GM10248 (cell line): ENCODE data around the gene PDCD11.
"Not testable (repeated sequence)": the region's sequence is repeated elsewhere in the genome, so short reads cannot be mapped to it uniquely, and the experiment has no call there.

Experiments
- CTCF ChIA-PET: fragments of 300-600 bp; sonication (Branson Sonifier 250); formaldehyde crosslinking; extraction: SDS; loops from one replicate; lab custom pipeline; 2021; ENCODE audit warnings: antibody characterized with exemption; lab: Yijun Ruan, JAX
- POLR2A ChIA-PET: fragments of 350-650 bp; sonication (Branson Sonifier 250); formaldehyde crosslinking; extraction: SDS; loops from one replicate; lab custom pipeline; 2020; ENCODE audit warnings: antibody characterized with exemption; lab: Yijun Ruan, JAX
- DNase-seq: peaks from one replicate; pipeline ENCODE4 v3.0.0; 2012; ENCODE audit errors: extremely low spot score
- CTCF ChIP-seq: IDR thresholded peaks from 2 replicates; pipeline ENCODE4 v1.5.1; 2012; ENCODE audit warnings: mild to moderate bottlenecking, low read depth; ENCODE audit errors: extremely low read depth, missing control alignments, control extremely low read depth

The PDCD11 gene

GRCh38 chr10:103476046-103476768 lies 79.8 kb downstream of the PDCD11 start:
- DNase-seq = peak; percentile 75
- TF ChIP-seq CTCF = peak; percentile 66
- ChIA-PET CTCF (interaction anchor here (0.7 to 8.4 kb wide), 22 partner anchors 9 to 210 kb away, joined by 3 to 95 read pairs (median 6); partner anchors contain the start of genes CALHM2 and NEURL1), POLR2A (interaction anchor here (0.6 kb wide), 2 partner anchors 467 to 707 kb away, joined by 4 to 5 read pairs; no protein-coding TSS in a partner anchor)

- no peak for DNase-seq
- no peak for TF ChIP-seq CTCF
- POLR2A ChIA-PET = no interaction called here
- CTCF ChIA-PET = interaction anchor here (0.7 to 8.4 kb wide), 3 partner anchors 9 to 86 kb away, joined by 3 to 95 read pairs (median 4); no protein-coding TSS in a partner anchor
These were observed 82.2 kb downstream of the PDCD11 start for GRCh38 chr10:103478671-103479070.

- ChIA-PET POLR2A (no interaction called here), CTCF (interaction anchor here (0.7 to 8.4 kb wide), 3 partner anchors 9 to 85 kb away, joined by 3 to 95 read pairs (median 4); no protein-coding TSS in a partner anchor)
- no peak for TF ChIP-seq CTCF
- DNase-seq = no peak
These were observed 82.7 kb downstream of the PDCD11 start, which contains the start of gene CALHM3 for GRCh38 chr10:103479135-103479534. Gene CALHM3 (minus strand): TSS chr10:103479240. CDS start chr10:103479032, 208 bp downstream.

DNA sequence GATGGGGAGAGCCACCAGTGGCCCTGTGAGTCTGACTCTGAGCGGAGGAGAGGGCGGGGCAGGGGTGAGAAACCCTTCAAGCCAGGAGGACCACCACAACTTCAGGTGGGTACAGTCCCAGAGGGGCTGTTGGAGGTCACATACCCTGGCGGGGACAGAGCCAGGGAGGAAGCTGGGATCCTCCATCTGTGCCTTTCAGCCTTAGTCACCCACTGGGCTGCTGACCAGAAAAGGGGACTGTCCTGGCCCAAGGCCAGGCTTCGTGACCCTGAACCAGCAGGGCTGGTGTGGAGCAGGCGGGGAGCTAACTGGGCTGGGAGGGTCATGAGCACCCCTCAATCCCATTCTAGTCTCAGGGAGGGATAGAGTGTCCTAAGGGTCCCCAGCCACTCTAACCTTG lies 84.1 kb downstream of the PDCD11 start:
- POLR2A ChIA-PET = no interaction called here
- CTCF ChIA-PET = interaction anchor here (0.9 to 8.4 kb wide), 12 partner anchors 8 to 120 kb away, joined by 3 to 95 read pairs (median 4); no protein-coding TSS in a partner anchor
- DNase-seq = no peak
- no peak for TF ChIP-seq CTCF

DNA sequence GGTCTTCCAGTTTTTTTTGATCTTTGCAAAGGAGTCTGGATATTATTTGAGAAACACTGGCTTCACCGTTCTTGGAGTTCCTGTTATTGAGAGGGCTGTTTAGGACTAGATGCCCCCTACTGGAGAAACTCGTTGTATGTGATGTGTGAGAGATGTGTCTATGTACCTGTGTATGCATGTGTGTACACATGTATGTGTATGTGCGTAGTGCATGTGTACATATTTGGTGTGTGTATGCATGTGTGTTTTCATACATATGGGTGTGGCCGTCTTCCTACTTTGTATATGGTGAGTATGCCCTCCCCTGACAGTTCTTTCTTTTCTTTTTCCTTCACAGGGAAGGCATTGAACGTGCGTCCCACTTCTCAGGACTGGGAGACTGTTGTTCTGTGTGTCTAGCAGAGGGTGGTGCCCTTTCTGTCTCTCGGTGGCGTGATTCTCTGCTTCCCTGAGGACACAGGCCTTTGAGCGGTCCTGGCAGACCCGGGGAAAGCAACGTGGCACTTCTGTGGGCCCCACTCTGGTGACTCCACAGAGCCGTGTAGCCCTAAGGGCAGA lies 85.6 kb downstream of the PDCD11 start:
- ChIA-PET CTCF (interaction anchor here (0.9 to 8.4 kb wide), 6 partner anchors 12 to 75 kb away, joined by 3 to 135 read pairs (median 24); partner anchors contain the start of genes CALHM2 and NEURL1), POLR2A (no interaction called here)
- DNase-seq = peak; percentile 74
- peak; percentile 59 for TF ChIP-seq CTCF

DNA sequence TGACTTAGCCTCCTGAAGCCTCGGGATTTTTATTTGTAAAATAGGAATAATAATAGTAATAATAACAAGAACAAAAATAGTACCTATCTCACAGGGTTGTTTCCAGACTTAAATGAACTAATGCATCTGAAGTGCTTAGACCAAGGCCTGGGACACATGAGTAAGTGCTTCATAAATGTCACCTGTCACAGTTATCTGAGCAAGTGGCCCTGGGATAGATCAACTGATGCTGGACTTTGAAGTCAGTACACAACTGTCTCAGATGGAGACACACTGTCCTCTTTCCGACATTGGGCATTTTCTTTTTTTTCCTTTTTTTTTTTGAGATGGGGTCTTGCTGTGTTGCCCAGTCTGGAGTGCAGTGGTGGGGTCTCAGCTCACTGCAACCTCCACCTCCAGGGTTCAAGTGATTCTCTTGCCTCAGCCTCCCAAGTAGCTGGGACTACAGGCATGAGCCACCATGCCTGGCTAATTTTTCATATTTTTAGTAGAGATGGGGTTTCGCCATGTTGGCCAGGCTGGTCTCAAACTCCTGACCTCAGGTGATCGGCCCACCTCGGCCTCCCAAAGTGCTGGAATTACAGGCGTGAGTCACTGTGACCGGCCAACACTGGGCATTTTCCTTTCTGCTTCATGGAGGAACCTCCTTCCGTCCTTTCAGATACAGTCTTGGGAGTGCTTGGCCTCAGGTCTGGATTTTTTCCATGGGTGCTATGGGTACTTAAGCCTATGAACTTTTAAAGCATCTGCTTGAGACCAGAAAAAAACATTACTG lies 90.4 kb downstream of the PDCD11 start:
- POLR2A ChIA-PET, DNase-seq: not testable (repeated sequence)
- CTCF ChIA-PET = interaction anchor here (0.8 to 5.3 kb wide), 15 partner anchors 7 to 569 kb away, joined by 3 to 135 read pairs (median 9); partner anchors contain the start of genes CNNM2 and NEURL1
